ENCODE measurements around the gene PDSS2.
"Not testable (repeated sequence)": the region's sequence is repeated elsewhere in the genome, so short reads cannot be mapped to it uniquely, and the experiment has no call there.

The PDSS2 gene

GRCh38 chr6:107413966-107414645 lies 45.3 kb downstream of the PDSS2 start:
- no peak for DNase-seq

GRCh38 chr6:107411161-107411560 lies 48.2 kb downstream of the PDSS2 start:
- DNase-seq = no peak

- DNase-seq = no peak
These were observed 49.4 kb downstream of the PDSS2 start for GRCh38 chr6:107409942-107410341.

- no peak for DNase-seq
These were observed 50.6 kb downstream of the PDSS2 start for GRCh38 chr6:107408714-107409113.

GRCh38 chr6:107405002-107405401 lies 54.4 kb downstream of the PDSS2 start:
- no peak for DNase-seq

GRCh38 chr6:107402533-107402932 lies 56.8 kb downstream of the PDSS2 start:
- DNase-seq = no peak

GRCh38 chr6:107401573-107401972 lies 57.8 kb downstream of the PDSS2 start:
- DNase-seq = no peak

GRCh38 chr6:107400616-107401147 lies 58.7 kb downstream of the PDSS2 start:
- no peak for DNase-seq

- no peak for DNase-seq
These were observed 59.4 kb downstream of the PDSS2 start for GRCh38 chr6:107399935-107400334.

- DNase-seq = no peak
These were observed 61.4 kb downstream of the PDSS2 start for GRCh38 chr6:107398001-107398400.

GRCh38 chr6:107396211-107396610 lies 63.2 kb downstream of the PDSS2 start:
- DNase-seq = no peak

GRCh38 chr6:107392069-107392468 lies 67.3 kb downstream of the PDSS2 start:
- no peak for DNase-seq

GRCh38 chr6:107390685-107391435 lies 68.5 kb downstream of the PDSS2 start:
- DNase-seq = no peak

GRCh38 chr6:107390056-107390455 lies 69.3 kb downstream of the PDSS2 start:
- DNase-seq = no peak

GRCh38 chr6:107386904-107387303 lies 72.5 kb downstream of the PDSS2 start:
- no peak for DNase-seq

- no peak for DNase-seq
These were observed 73.0 kb downstream of the PDSS2 start for GRCh38 chr6:107386340-107386739.

GRCh38 chr6:107383705-107384104 lies 75.7 kb downstream of the PDSS2 start:
- no peak for DNase-seq

GRCh38 chr6:107374264-107374663 lies 85.1 kb downstream of the PDSS2 start:
- no peak for DNase-seq

GRCh38 chr6:107369493-107369892 lies 89.9 kb downstream of the PDSS2 start:
- DNase-seq = no peak

- DNase-seq = no peak
These were observed 90.9 kb downstream of the PDSS2 start for GRCh38 chr6:107368471-107368870.

GRCh38 chr6:107364173-107364572 lies 95.2 kb downstream of the PDSS2 start:
- not testable (repeated sequence) for DNase-seq

GRCh38 chr6:107361753-107362604 lies 97.4 kb downstream of the PDSS2 start:
- no peak for DNase-seq

GRCh38 chr6:107360476-107360875 lies 98.9 kb downstream of the PDSS2 start:
- no peak for DNase-seq
